NK-92 (cell line): ENCODE data around the gene CFAP52.
"Not testable (repeated sequence)": the region's sequence is repeated elsewhere in the genome, so short reads cannot be mapped to it uniquely, and the experiment has no call there.

Source experiments
- DNase-seq: peaks from one replicate; lab custom pipeline; 2025; ENCODE audit not compliant: unreplicated experiment; lab: John Stamatoyannopoulos, UW

The CFAP52 gene

DNA sequence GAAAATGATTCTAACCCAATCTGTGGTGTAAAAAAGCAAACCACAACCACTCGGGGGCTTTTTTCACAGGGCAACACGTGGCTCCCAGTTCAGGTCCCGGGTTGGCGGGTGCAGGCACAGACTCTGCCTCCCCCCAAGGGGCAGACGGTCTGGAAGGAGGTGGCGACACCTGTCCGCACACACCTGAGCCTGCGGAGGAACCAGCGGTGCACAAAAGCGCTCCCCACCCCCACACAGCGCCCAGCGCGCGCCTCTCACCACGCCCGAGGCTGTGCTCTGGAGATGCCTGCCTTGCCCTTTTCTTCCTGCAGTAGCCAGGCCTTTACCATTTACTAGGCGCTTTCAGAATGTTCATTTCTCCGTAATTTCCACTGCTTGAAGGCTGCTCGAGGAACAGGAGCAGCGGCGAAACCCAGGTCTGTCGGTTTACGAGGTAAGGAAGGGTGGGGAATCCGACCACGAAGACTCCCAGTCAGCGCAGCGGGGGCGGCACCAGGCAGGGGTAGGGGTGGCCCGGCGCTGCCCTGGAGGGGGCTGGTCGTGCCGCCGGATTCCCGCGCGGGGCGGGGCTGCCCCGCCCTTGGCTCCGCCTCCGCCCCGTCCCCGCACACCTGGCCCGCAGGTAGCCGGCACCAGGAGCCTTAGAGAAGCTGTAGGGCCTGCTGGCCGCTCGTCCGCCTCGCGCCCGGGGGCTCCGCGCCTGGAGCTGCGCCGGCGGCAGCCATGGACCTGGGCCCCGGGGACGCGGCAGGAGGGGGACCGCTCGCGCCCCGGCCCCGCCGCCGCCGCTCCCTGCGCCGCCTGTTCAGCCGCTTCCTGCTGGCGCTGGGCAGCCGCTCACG lies 68.7 kb downstream of the CFAP52 start, which contains the start of gene USP43:
Gene USP43 (plus strand): TSS at position 608 of the 842 bp plus-strand sequence. CDS start 116 bp downstream, at position 724.
- DNase-seq, result no peak

DNA sequence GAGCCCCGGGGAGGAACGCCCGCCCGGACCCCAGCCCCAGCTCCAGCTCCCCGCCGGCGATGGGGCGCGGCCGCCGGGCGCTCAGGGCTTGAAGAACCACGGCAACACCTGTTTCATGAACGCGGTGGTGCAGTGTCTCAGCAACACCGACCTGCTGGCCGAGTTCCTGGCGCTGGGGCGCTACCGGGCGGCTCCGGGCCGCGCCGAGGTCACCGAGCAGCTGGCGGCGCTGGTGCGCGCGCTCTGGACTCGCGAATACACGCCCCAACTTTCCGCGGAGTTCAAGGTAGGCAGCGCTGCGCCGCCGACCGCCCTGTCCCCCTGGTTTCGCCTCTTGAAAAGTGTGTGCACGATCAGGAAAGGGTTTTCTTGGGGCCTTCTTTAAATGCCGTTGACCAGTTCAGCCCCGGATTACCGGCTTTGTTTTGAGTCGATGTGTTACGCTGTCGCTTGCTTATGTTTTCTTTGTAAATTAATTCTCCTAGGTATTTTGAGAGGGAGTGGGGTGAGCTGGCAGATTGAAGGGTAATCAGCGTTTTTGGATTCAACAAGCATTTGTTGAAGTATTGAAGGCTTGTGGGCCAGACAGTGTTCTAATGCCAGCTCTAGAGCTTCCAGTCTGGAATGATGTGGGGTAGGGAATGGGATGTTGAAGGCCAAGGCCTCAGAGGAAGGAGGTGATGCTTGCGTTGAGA lies 69.6 kb downstream of the CFAP52 start:
- no peak for DNase-seq

DNA sequence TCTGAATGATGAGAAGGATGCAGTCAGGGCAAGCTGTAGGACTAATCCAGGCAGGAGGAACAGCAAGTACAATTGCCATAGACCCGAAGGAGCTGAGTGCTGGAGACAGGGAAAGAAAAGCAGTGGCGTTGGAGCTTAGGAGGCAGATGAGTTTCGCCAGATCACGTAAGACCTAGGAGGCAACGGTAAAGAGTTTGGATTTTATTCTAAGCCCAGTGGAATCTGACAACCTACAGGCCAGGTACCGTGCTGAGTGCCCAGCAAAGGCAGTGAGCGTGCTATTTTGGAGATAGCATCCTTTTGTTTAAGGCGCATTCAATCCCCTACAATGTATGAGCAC lies 70.1 kb downstream of the CFAP52 start:
- DNase-seq, result no peak

DNA sequence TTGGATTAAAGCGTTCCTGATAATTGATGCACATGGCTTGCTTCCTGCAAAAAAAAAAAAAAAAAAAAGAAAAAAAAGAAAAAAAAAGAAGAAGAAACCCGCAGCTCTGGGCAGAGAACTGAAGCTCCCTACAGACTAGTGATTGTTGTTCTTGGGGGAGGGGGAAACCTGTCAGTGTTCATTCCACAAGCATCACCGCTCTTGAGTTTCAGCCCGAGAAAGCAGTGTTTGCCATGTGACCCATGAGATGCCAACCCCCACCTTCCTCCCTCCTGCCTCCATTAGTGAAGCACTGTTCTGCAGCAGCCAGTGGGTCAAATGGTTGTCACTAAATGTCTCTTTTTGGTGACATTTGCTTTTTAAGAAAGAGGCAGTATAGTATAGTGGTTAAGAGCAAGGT lies 70.6 kb downstream of the CFAP52 start:
- DNase-seq, result no peak

DNA sequence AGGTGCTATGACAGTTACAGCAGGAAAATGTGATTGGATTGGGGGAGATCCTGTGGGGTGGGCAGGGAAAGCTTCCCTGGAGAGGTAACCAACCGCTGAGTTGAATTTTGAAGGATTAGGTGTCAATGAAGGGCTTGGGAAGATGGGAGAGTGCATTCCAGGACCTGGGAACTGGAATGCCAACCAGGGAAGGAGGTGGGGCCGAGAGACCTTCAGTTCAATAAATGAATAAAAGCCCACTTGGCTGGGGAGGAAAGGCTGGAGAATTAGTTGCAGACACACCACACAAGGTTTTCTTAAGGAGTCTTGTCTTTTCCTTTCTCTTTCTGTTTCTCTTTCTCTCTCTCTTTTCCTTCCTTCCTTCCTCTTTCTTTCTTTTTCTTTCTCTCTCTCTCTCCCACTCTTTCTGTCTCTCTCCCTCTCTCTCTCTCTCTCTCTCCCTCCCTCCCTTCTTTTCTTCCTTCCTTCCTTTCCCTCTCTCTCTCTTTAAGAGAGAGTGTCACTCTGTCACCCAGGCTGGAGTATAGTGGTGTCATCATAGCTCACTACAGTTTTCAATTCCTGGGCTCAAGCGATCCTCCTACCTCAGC lies 72.2 kb downstream of the CFAP52 start:
- no peak for DNase-seq

DNA sequence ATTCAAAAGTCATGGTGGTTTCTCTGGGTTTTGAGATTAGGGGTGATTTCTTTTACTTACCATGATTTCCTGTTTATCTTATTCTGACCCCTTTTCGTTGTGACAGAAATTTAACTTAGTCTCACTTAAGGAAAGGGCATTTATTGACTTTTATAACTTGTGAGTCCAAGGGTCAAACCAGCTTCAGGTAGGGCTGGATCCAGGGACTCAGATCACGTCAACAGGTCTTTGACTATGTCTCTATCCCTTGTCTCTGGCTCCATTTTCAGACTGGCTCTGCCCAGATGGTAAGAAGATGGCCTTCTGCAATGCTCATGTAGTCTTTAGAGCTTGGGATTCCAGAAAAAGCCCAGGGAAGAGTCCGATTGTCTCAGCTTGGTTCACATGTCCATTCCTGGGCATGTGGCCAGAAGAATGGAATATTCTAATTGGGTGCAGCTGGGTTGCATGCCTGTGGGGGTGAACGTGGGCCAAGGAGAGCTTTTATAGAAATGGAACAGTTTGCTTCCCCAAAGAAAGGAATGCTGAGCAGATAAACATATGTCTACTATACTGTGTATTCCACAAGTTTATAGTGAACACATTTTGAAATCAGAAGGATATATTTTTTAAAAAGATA lies 82.3 kb downstream of the CFAP52 start:
- DNase-seq, result no peak

DNA sequence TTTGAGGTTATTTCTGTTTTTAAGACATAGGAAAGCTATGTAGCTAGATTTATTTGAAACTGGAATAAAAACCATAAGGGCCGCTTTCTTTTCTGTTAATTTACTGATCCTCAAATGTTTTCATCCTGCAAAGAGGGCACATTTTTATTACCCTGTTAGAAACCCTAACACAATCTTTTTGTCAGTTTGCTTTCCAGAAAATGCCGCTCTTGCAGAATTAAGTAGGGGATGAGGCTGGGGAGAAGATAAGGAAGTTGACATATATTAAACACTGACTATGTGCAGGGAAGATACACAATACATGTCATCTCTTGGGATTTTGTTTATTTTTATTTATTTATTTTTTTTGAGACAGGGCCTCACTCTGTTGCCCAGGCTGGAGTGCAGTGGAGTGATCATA lies 84.6 kb downstream of the CFAP52 start:
- no peak for DNase-seq

DNA sequence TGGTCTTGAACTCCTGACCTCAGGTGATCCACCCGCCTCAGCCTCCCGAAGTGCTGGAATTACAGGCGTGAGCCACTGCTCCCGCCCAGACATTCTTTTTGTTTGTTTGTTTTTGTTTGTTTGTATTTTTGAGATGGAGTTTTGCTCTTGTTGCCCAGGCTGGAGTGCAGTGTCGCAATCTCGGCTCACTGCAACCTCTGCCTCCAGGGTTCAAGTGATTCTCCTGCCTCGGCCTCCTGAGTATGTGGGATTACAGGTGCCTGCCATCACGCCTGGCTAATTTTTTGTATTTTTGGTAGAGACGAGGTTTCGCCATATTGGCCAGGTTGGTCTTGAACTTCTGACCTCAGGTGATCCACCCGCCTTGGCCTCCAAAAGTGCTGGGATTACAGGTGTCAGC lies 87.1 kb downstream of the CFAP52 start:
- DNase-seq, result not testable (repeated sequence)

DNA sequence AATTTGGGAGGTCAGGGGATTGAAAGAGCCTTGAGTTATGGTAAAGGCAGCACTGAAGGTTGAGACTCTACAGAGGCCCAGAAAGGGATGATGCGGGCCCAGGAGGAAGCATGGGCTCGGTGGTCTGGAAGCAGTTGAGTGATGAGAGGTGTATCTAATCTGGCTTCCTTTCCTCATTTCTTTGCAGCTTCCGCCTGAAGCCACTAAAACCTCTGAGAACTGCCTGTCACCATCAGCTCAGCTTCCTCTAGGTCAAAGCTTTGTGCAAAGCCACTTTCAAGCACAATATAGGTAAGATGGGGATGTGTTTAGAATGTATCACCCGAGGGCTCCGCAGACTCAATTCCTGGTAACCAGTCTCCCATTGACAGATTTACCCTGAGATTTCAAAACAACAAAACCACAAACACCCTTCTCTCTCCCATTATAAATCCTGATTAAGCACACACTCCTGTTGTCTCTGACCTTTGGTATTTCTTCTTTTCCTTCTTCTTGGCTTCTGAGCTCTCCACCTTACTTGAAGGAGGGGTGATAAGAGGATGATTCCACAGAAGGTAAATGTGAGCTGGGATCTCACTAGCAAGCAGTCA lies 90.1 kb downstream of the CFAP52 start:
- DNase-seq, result no peak

DNA sequence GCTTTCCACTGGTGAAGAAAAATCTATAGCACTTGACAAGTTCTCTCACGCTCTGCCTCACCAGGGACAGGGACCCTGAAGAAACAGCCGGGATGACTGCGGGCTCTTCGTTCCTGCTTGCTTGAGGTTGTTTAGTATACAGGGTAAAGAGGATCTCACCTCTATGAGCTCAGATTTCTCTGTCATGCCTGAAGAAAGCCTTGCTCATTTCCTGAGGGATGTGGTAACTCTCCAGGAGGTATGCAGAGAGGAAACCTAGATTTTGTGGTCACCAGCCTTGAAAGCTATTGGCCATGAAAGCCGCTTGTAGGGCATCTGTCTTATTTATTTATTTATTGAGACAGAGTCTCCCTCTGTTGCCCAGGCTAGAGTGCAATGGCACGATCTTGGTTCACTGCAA lies 92.1 kb downstream of the CFAP52 start:
- DNase-seq, result no peak

DNA sequence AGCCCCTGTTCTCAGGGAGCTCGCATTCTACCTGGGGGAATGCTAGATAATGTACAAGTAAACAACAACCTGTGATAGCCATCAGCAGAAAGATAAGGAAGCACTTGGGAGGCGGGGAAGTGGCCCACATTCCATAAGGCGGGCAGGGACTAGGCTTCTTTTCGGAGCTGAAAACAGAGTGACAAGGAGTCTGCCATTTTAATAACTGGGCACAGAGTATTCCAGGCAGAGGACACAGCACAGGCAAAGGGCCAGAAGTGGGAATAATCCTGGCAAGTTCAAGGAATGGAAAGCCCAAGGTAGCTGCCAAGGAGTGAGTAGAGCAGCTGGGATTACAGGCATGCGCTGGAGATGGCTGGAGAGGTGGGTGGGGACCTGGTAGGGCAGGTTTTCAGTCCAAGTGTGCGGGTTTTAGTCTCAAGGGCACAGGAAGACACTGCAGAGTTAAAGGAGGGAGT lies 93.1 kb downstream of the CFAP52 start:
- DNase-seq, result no peak

DNA sequence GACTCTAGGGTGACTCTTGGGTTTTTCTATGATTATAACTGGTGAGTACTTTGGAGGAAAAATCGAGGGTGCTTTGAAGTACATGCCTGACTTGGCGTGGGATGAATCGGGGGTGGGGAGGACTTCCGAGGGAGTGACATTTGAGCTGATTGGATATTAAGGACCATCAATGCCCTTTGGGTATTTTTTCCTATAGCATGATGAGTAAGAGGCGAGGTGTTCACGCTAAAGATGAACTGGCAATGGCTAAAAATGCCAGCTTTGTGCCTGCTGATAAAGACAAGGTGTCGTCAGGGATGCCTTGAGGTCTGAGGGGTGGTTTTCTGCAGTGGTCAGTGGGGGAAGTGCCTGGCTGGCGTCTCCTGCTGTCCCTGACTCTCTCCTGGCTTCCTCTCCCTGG lies 94.2 kb downstream of the CFAP52 start:
- DNase-seq, result no peak

DNA sequence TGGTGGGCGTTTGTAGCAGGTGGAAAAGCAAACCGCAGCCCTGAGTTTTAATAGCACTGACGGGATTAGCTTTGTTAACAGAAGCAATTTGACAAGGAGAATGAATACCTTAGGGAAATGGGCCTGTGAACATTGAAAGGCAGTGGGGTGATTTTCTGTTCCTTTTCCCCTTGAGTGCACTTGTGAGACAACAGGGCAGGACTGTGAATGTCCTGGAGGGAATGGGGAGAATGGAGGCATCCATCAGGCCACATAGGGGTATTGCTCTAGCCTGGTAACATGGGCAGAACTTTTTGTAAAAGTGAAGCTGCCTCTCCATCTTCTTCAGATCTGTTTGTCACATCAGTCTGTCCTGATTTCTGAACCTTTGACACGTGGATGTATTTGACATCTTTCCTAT lies 95.1 kb downstream of the CFAP52 start:
- no peak for DNase-seq

DNA sequence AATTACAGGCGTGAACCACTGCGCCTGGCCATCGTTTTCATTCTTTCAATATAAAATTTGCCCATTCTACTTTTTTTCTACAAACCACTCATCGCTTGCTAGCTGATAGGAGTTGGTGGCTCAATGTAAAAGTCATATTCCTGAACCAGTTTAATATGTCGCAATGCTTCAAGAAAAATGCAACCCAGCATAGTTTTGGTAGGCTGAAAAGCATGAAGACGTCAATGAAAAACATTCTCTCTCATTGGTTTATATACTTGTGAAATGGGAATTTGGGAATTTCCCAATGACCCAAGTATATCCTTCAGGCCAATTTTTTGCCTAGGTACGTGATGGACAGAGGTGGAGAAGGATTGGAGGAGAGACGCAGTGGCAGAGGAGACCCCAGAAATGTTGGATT lies 95.8 kb downstream of the CFAP52 start:
- DNase-seq, result no peak

DNA sequence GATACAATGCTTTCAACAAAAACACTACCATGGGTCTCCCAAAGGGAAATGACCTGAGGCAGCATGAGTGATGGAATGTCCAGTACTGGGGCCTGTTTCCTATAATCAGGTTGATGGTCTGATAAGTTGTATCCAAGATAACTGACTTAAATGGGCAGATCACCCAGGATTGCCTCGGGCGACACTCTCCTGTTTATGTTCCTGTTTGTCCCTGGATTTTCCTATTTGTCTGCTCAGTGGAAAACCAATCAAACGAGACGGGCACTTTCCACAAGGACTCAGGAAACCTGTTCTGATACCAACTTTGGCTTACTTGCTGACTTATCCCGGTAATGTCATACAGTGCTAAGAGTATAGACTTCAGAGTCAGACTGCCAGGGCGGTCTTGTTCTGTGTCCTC lies 96.2 kb downstream of the CFAP52 start:
- no peak for DNase-seq

DNA sequence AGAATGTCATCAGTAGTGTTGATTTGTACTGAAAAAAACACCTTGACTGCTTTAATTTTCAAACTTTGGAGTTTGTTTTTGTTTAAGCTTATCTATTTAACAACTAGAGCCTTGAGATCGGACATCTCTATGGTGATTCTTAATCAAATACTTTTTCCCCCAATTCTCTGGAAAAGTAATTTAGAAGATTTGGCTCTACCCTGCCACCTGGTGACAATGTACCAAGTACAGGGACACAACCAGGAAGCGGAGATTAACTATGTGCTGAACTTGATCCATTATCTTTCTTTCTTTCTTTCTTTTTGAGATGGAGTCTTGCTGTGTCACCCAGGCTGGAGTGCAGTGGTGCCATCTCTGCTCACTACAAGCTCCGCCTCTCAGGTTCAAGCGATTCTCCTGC lies 99.6 kb downstream of the CFAP52 start:
- no peak for DNase-seq

DNA sequence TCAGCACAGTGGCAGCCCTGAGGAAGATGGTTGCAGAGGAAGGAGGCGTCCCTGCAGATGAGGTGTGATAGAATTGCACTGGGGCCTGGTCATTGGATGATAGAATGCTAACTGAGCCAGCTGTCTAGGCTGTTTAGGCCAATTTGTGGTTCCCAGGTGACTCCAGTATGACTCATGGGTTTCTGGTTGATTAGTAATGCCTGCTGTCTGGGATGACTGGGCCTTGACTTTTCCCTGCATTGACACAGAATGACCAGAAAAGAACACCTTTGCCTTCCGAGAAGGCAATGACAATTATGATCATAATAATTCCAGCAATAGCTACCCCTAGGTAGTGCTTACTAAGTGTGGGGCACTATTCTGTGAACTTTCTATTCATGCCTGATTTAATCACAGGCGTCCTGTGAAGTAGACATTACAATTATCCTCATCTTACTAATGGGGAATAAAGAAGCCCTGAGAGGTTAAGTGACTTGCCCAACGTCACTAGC lies 100.4 kb downstream of the CFAP52 start:
- DNase-seq, result no peak

DNA sequence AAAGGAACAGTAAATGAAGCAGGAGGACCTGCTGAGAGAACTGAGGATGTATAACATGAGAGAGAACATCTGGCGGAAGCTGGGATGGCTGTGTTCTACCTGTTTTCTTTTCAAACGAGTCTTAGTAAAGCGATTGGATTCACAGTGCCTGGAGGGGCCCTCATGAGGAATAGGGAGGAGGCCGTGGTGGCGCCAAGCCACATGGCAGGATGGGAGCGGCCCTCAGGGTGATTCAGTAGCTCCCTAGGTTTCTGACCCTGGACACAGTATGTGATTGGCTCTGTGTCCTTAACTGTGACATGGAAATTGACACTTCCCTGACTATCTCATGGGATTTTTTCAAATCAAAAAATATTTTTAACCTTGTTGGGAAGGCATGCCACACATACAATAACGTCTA lies 101.0 kb downstream of the CFAP52 start:
- DNase-seq, result no peak

DNA sequence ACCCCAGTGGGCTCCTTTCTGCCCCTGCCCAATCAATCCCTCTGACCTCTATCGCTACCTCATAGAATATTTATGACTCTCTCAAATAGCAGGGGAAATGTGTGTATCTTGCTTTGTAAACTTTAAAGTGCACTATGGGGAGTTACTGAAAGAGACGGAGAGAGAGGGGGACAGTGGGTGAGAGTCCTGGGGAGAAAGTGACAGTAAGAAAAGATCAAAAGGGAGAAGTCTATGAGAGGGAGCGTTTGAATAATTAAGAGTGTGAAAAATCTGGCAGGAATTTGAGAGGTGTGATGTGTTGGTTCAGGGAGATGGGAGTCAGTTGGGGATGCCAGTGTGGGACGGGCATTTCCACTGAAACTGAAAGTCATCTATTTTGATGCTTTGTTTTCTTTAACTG lies 101.5 kb downstream of the CFAP52 start:
- no peak for DNase-seq

DNA sequence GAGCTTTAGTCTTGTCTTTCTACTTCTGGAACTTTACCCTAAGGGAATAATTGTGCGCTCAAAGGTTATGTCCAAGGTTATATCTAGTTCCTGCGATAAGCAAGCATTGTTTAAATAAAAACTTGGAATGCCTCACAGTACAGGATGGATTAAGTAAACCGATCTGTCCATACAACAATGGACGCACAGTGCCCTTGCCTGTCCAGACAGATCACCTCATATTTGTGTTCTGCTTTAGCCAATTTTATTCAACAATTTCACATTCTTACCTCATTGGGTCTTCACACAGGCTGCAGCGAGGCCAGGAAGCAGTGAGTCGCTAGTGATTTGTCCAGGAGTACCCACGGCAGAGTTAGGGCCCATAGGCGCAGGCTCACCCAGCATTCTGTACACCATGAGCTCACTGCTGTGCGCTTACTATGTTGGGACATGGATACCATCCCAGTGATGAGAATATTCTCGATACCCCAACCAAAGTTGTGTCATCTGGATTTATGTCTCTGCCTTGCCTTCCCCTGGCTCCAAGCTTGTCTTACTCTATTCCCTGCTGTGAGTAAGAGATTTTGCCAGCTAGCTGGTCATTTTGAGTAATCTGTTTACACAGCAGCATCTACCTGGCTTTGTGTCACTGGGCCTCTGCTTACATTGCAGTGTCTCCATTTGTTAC lies 108.6 kb downstream of the CFAP52 start:
- DNase-seq, result no peak
